SK-N-SH (cell line): ENCODE measurements around the gene CYP27B1. TPM values are rescaled to one million over a fixed set of nuclear protein-coding genes. Genes with fewer than 3 reads are reported as not detected.

Experiments used
- CTCF ChIA-PET: fragments of 300-600, 350-600 bp; formaldehyde crosslinking; extraction: SDS; loops from one replicate; lab custom pipeline; 2021; lab: Yijun Ruan, JAX
- POLR2A ChIA-PET: fragments of 350-600 bp; sonication (Branson Sonifier 250); formaldehyde crosslinking; extraction: SDS; loops from one replicate; lab custom pipeline; 2020; ENCODE audit warnings: antibody characterized with exemption, inconsistent platforms; lab: Yijun Ruan, JAX
- DNase-seq: peaks from one replicate; pipeline ENCODE4 v3.0.0; 2012
- H2AFZ ChIP-seq: fragments of 200-600 bp; sonication (generic); 2 replicates; pipeline ENCODE4 v1.8.1; 2016; ENCODE audit warnings: antibody characterized with exemption, mild to moderate bottlenecking, low read depth
- H3F3A ChIP-seq: fragments of 200-600 bp; sonication (generic); replicated peaks from 2 replicates; pipeline ENCODE3; 2016; ENCODE audit warnings: antibody characterized with exemption, mild to moderate bottlenecking; ENCODE audit not compliant: insufficient read depth
- H3K27ac ChIP-seq, 2 experiments: fragments of 200-500 bp in 1 of 2; fragments of 200-600 bp in 1 of 2; sonication (Bioruptor generic) in 1 of 2; sonication (generic), shearing (Covaris generic) in 1 of 2; 2 replicates each; pipeline versions ENCODE4 v1.5.1 to v1.6.1; 2014 to 2016; ENCODE audit warnings: low read depth in 2 of 2, inconsistent platforms in 1 of 2, low read length in 1 of 2, mild to moderate bottlenecking in 1 of 2, mixed read lengths in 1 of 2
- H3K27me3 ChIP-seq: fragments of 200-600 bp; sonication (generic), shearing (Covaris generic); 2 replicates; pipeline ENCODE4 v1.6.1; 2016; ENCODE audit warnings: mixed run types; ENCODE audit not compliant: insufficient read depth
- H3K36me3 ChIP-seq, 2 experiments: fragments of 200-500 bp in 1 of 2; fragments of 200-600 bp in 1 of 2; sonication (Bioruptor generic) in 1 of 2; sonication (generic) in 1 of 2; replicated peaks in 1 of 2; 2 replicates each; pipeline versions ENCODE3 to v1.5.1; 2014 to 2016; ENCODE audit warnings: low read length in 1 of 2, mild to moderate bottlenecking in 1 of 2; ENCODE audit not compliant: insufficient read depth in 2 of 2, control insufficient read depth in 1 of 2
- H3K4me1 ChIP-seq, 2 experiments: fragments of 200-500 bp in 1 of 2; fragments of 200-600 bp in 1 of 2; sonication (Bioruptor generic) in 1 of 2; sonication (generic), shearing (Covaris generic) in 1 of 2; 2 replicates each; pipeline versions ENCODE4 v1.5.1 to v1.6.1; 2014 to 2016; ENCODE audit warnings: low read depth in 1 of 2, low read length in 1 of 2, mixed run types in 1 of 2; ENCODE audit not compliant: insufficient read depth in 2 of 2, control insufficient read depth in 1 of 2
- H3K4me2 ChIP-seq: fragments of 200-600 bp; sonication (generic), shearing (Covaris generic); 2 replicates; pipeline ENCODE4 v1.6.1; 2017; ENCODE audit warnings: mixed run types
- H3K4me3 ChIP-seq, 2 experiments: fragments of 200-500 bp in 1 of 2; fragments of 200-600 bp in 1 of 2; sonication (Bioruptor generic) in 1 of 2; sonication (generic), shearing (Covaris generic) in 1 of 2; 2 replicates each; pipeline versions ENCODE4 v1.5.1 to v1.8.1; 2014 to 2016; ENCODE audit warnings: low read depth in 2 of 2, inconsistent platforms in 1 of 2, low read length in 1 of 2, mild to moderate bottlenecking in 1 of 2, mixed read lengths in 1 of 2, moderate library complexity in 1 of 2
- H3K79me2 ChIP-seq: fragments of 200-600 bp; sonication (generic); 2 replicates; pipeline ENCODE4 v1.8.1; 2017; ENCODE audit warnings: mild to moderate bottlenecking; ENCODE audit not compliant: insufficient read depth
- H3K9ac ChIP-seq: fragments of 200-600 bp; sonication (generic); 2 replicates; pipeline ENCODE4 v1.6.1; 2017; ENCODE audit warnings: mixed run types
- H3K9me2 ChIP-seq: fragments of 200-600 bp; sonication (generic); 2 replicates; pipeline ENCODE4 v1.6.1; 2017; ENCODE audit warnings: mixed run types
- H3K9me3 ChIP-seq: fragments of 200-600 bp; sonication (generic); 2 replicates; pipeline ENCODE4 v1.6.1; 2017; ENCODE audit warnings: mixed run types, mild to moderate bottlenecking, moderate library complexity
- H4K20me1 ChIP-seq: fragments of 200-600 bp; sonication (generic); 2 replicates; pipeline ENCODE4 v1.6.1; 2017; ENCODE audit warnings: mild to moderate bottlenecking, mixed run types; ENCODE audit not compliant: insufficient read depth
- ELF1 ChIP-seq: IDR thresholded peaks from 2 replicates; pipeline ENCODE4 v1.4.0; 2012
- EZH2phosphoT487 ChIP-seq: fragments of 200-600 bp; sonication (generic); IDR thresholded peaks from 2 replicates; pipeline ENCODE4 v1.6.1; 2017; ENCODE audit warnings: low read depth, mixed run types, mild to moderate bottlenecking, antibody characterized with exemption, moderate library complexity, borderline replicate concordance
- GABPA ChIP-seq: IDR thresholded peaks from 2 replicates; pipeline ENCODE4 v1.4.0; 2012; ENCODE audit warnings: low read depth, mild to moderate bottlenecking
- IRF3 ChIP-seq: fragments of 150-350 bp; IDR thresholded peaks from 2 replicates; pipeline ENCODE4 v1.6.1; 2016; ENCODE audit warnings: mild to moderate bottlenecking, low read depth, low read length
- JUND ChIP-seq: IDR thresholded peaks from 2 replicates; pipeline ENCODE4 v1.4.0; 2012
- MAX ChIP-seq: IDR thresholded peaks from 2 replicates; pipeline ENCODE4 v1.4.0; 2012; ENCODE audit warnings: low read depth
- NFIC ChIP-seq: IDR thresholded peaks from 2 replicates; pipeline ENCODE4 v1.4.0; 2012; ENCODE audit warnings: borderline replicate concordance
- RCOR1 ChIP-seq: fragments of 150-350 bp; IDR thresholded peaks from 2 replicates; pipeline ENCODE4 v1.6.1; 2017; ENCODE audit warnings: antibody characterized with exemption, low read length
- RFX5 ChIP-seq: IDR thresholded peaks from 2 replicates; pipeline ENCODE4 v1.6.1; 2012; ENCODE audit warnings: mild to moderate bottlenecking, improper control_type of control experiment, low read length
- WGBS: methylation state at CpG from one replicate; pipeline ENCODE4 v1.1.6; 2017; ENCODE audit warnings: low lambda C conversion rate; 5-methylcytosine and 5-hydroxymethylcytosine counted together
- polyA plus RNA-seq, 3 experiments: library from polyadenylated mRNA; depleted of rRNA; stranded (reverse); fragments of >200 nt; gene quantifications; 2 replicates each; pipeline ENCODE4 v1.2.3, GENCODE V29; 2012
- TF ChIP-seq, protein P1 (sequence below): IDR thresholded peaks from 2 replicates; pipeline ENCODE4; 2012
- TF ChIP-seq, protein P2 (sequence below): fragments of 200-600 bp; sonication (generic); IDR thresholded peaks from 2 replicates; pipeline ENCODE4 v1.6.1; 2017; ENCODE audit warnings: antibody characterized with exemption, mild to moderate bottlenecking, moderate library complexity

CYP27B1 gene
- polyA plus RNA-seq, 1 of the 3 experiments (the other 2 are of a cell fraction), result 1.7 TPM

DNA sequence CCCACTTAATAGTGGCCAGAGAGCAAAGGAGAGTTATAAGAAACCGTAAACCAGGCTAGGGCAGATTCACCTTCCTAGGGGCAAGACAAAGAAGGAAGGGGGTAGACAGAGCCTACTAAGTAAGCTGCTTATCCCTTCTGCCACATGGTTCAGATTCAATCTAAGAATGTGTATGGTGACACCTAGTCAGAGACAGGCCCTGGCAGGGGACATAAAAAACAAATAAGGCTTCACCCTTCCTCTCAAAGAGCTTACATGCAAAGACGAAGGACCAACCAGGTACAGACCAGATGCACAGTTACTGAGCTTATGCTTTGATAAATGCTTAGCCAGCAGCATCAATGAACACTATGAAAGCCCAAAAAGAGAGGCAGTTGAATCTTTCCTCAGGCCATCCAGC is 4.4 kb downstream of the CYP27B1 start:
- no peak for DNase-seq
- TF ChIP-seq, protein P1, sequence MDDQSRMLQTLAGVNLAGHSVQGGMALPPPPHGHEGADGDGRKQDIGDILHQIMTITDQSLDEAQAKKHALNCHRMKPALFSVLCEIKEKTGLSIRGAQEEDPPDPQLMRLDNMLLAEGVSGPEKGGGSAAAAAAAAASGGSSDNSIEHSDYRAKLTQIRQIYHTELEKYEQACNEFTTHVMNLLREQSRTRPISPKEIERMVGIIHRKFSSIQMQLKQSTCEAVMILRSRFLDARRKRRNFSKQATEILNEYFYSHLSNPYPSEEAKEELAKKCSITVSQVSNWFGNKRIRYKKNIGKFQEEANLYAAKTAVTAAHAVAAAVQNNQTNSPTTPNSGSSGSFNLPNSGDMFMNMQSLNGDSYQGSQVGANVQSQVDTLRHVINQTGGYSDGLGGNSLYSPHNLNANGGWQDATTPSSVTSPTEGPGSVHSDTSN, result no peak
- no peak for TF ChIP-seq MAX
- TF ChIP-seq ELF1, result no peak
- H3K4me3 ChIP-seq, result no peak overlapping the region
- ChIA-PET POLR2A (no interaction called here), CTCF (interaction anchor here (1.5 kb wide), 1 partner anchor 21 kb away, joined by 4 read pairs; the partner anchor contains the start of gene TSFM)
- no peak overlapping the region for H3K27ac ChIP-seq
- no peak overlapping the region for H3K9ac ChIP-seq
- H3K36me3 ChIP-seq, result peaks cover 3 to 20% of the 10 kb centered on the region in 2 experiments
- no peaks in the 10 kb centered on the region for H3K79me2 ChIP-seq
- H3F3A ChIP-seq, result peaks cover 11% of the 10 kb centered on the region
- H3K27me3 ChIP-seq, result no peaks in the 10 kb centered on the region; the same call in 1 of the 2 replicates
- H3K9me2 ChIP-seq, result no peaks in the 10 kb centered on the region
- H3K4me1 ChIP-seq, result peaks cover 0 to 24% of the 10 kb centered on the region in 2 experiments; a peak in 1 of 4 replicates
- H2AFZ ChIP-seq, result no peak overlapping the region
- no peaks in the 10 kb centered on the region for H3K9me3 ChIP-seq
- peaks cover 7% of the 10 kb centered on the region for H4K20me1 ChIP-seq
- no peak overlapping the region for H3K4me2 ChIP-seq
- WGBS, result 82% methylated on average over 2 of the region's 2 CpGs

GRCh38 chr12:57761391-57761998 is 5.4 kb downstream of the CYP27B1 start:
- CTCF ChIA-PET, result interaction anchor here (1.3 to 1.5 kb wide), 2 partner anchors 22 to 40 kb away, joined by 3 to 4 read pairs; partner anchors contain the start of gene TSFM
- Histone ChIP-seq H3K4me2 (no peak overlapping the region), H3K9me2 (no peaks in the 10 kb centered on the region), H4K20me1 (peaks cover 7% of the 10 kb centered on the region), H3K4me1 (peaks cover 0 to 22% of the 10 kb centered on the region in 2 experiments; a peak in 1 of 4 replicates), H2AFZ (no peak overlapping the region), H3K9me3 (no peaks in the 10 kb centered on the region), H3K9ac (no peak overlapping the region), H3K79me2 (no peaks in the 10 kb centered on the region; the same call in 1 of the 2 replicates), H3K27ac (no peak overlapping the region), H3F3A (peaks cover 11% of the 10 kb centered on the region), H3K27me3 (no peaks in the 10 kb centered on the region; the same call in 1 of the 2 replicates), H3K36me3 (peaks cover 3 to 20% of the 10 kb centered on the region in 2 experiments), H3K4me3 (no peak overlapping the region)
- WGBS, result 81% methylated on average over 4 of the region's 4 CpGs
- POLR2A ChIA-PET, result no interaction called here
- no peak for DNase-seq
- TF ChIP-seq JUND, result no peak
- no peak for TF ChIP-seq RCOR1
- TF ChIP-seq RFX5, result no peak
- TF ChIP-seq EZH2phosphoT487, result no peak
- TF ChIP-seq, protein P2, sequence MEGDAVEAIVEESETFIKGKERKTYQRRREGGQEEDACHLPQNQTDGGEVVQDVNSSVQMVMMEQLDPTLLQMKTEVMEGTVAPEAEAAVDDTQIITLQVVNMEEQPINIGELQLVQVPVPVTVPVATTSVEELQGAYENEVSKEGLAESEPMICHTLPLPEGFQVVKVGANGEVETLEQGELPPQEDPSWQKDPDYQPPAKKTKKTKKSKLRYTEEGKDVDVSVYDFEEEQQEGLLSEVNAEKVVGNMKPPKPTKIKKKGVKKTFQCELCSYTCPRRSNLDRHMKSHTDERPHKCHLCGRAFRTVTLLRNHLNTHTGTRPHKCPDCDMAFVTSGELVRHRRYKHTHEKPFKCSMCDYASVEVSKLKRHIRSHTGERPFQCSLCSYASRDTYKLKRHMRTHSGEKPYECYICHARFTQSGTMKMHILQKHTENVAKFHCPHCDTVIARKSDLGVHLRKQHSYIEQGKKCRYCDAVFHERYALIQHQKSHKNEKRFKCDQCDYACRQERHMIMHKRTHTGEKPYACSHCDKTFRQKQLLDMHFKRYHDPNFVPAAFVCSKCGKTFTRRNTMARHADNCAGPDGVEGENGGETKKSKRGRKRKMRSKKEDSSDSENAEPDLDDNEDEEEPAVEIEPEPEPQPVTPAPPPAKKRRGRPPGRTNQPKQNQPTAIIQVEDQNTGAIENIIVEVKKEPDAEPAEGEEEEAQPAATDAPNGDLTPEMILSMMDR, result no peak
- no peak for TF ChIP-seq IRF3
- TF ChIP-seq NFIC, result no peak
- no peak for TF ChIP-seq GABPA
